Astrocyte (in vitro differentiated cells and primary cell): ENCODE data around the gene ATP6V1B1. TPM values are rescaled to one million over a fixed set of nuclear protein-coding genes. Genes with fewer than 3 reads are reported as not detected.

Experiments used
- DNase-seq: peaks from one replicate; pipeline ENCODE4 v3.0.0-alpha.2; 2010; ENCODE audit warnings: low read depth
- FAIRE-seq: peaks from 2 replicates; lab custom pipeline; 2011; peaks lifted over from hg19 to GRCh38; lab: Jason Lieb, UNC
- H2AFZ ChIP-seq: 2 replicates; pipeline ENCODE4 v1.6.0; 2012; ENCODE audit warnings: low read depth, low read length, inconsistent platforms
- H3K27ac ChIP-seq: 2 replicates; pipeline ENCODE4 v1.5.1; 2011; ENCODE audit warnings: low read depth, low read length, inconsistent platforms
- H3K27me3 ChIP-seq: 2 replicates; pipeline ENCODE4 v1.6.0; 2011; ENCODE audit warnings: low read length, inconsistent platforms; ENCODE audit not compliant: insufficient read depth
- H3K36me3 ChIP-seq: 2 replicates; pipeline ENCODE4 v1.5.1; 2011; ENCODE audit warnings: low read length, inconsistent platforms; ENCODE audit not compliant: insufficient read depth
- H3K4me1 ChIP-seq: 2 replicates; pipeline ENCODE4 v1.5.1; 2011; ENCODE audit warnings: low read length, inconsistent platforms; ENCODE audit not compliant: insufficient read depth
- H3K4me2 ChIP-seq: 2 replicates; pipeline ENCODE4 v1.6.0; 2012; ENCODE audit warnings: low read length, inconsistent platforms
- H3K4me3 ChIP-seq: 2 replicates; pipeline ENCODE4 v1.5.1; 2011; ENCODE audit warnings: low read depth, mild to moderate bottlenecking, low read length, inconsistent platforms; ENCODE audit not compliant: insufficient read depth
- H3K79me2 ChIP-seq: 2 replicates; pipeline ENCODE4 v1.6.0; 2012; ENCODE audit warnings: mild to moderate bottlenecking, low read length, inconsistent platforms; ENCODE audit not compliant: insufficient read depth
- H3K9ac ChIP-seq: 2 replicates; pipeline ENCODE4 v1.6.0; 2012; ENCODE audit warnings: mild to moderate bottlenecking, low read length, inconsistent platforms
- H3K9me3 ChIP-seq: 2 replicates; pipeline ENCODE4 v1.5.1; 2012; ENCODE audit warnings: low read depth, mild to moderate bottlenecking, low read length, inconsistent platforms; ENCODE audit not compliant: insufficient read depth
- H4K20me1 ChIP-seq: 2 replicates; pipeline ENCODE4 v1.6.0; 2012; ENCODE audit warnings: low read length, inconsistent platforms; ENCODE audit not compliant: insufficient read depth
- H3K27ac Mint-ChIP-seq: one replicate; pipeline ENCODE4 v1.8.0; 2021; ENCODE audit warnings: mild to moderate bottlenecking, mixed read lengths; ENCODE audit not compliant: unreplicated experiment
- H3K27me3 Mint-ChIP-seq: one replicate; pipeline ENCODE4 v1.8.0; 2021; ENCODE audit warnings: low read depth, mixed read lengths; ENCODE audit not compliant: unreplicated experiment
- H3K36me3 Mint-ChIP-seq: one replicate; pipeline ENCODE4 v1.8.0; 2021; ENCODE audit warnings: low read depth, mixed read lengths; ENCODE audit not compliant: unreplicated experiment
- H3K4me1 Mint-ChIP-seq: one replicate; pipeline ENCODE4 v1.8.0; 2021; ENCODE audit warnings: low read depth, mixed read lengths; ENCODE audit not compliant: unreplicated experiment
- H3K4me3 Mint-ChIP-seq: one replicate; pipeline ENCODE4 v1.8.0; 2021; ENCODE audit warnings: mild to moderate bottlenecking, moderate library complexity, mixed read lengths; ENCODE audit not compliant: unreplicated experiment
- H3K9me3 Mint-ChIP-seq: one replicate; pipeline ENCODE4 v1.8.0; 2021; ENCODE audit warnings: mild to moderate bottlenecking, mixed read lengths; ENCODE audit not compliant: unreplicated experiment
- CTCF ChIP-seq: IDR thresholded peaks from 2 replicates; pipeline ENCODE4 v1.5.1; 2011; ENCODE audit warnings: low read depth, mild to moderate bottlenecking, inconsistent platforms, low read length, moderate library complexity; ENCODE audit not compliant: insufficient read depth
- EZH2 ChIP-seq: IDR thresholded peaks from 2 replicates; pipeline ENCODE4 v1.6.1; 2012; ENCODE audit warnings: mild to moderate bottlenecking, low read length, inconsistent platforms; ENCODE audit not compliant: insufficient read depth
- total RNA-seq: library from RNA; stranded (reverse); gene quantifications from 2 replicates; pipeline ENCODE4 v1.2.1, GENCODE V29; 2021

The ATP6V1B1 gene
- total RNA-seq, 1 donor from 2014 or later: not detected

- Histone ChIP-seq H3K4me3 (no peak overlapping the region), H3K9me3 (no peaks in the 10 kb centered on the region), H3K79me2 (no peaks in the 10 kb centered on the region), H3K4me2 (no peak overlapping the region), H3K27ac (no peak overlapping the region), H2AFZ (no peak overlapping the region), H3K9ac (no peak overlapping the region), H4K20me1 (no peaks in the 10 kb centered on the region), H3K36me3 (no peaks in the 10 kb centered on the region), H3K4me1 (peaks cover 5% of the 10 kb centered on the region), H3K27me3 (peaks cover 26% of the 10 kb centered on the region)
- Mint-ChIP-seq H3K27ac (no peak overlapping the region), H3K27me3 (peaks cover 66% of the 10 kb centered on the region), H3K9me3 (peaks cover 2% of the 10 kb centered on the region), H3K4me1 (peaks cover 2% of the 10 kb centered on the region), H3K36me3 (peaks cover 1% of the 10 kb centered on the region), H3K4me3 (no peak overlapping the region)
- FAIRE-seq (no peak), DNase-seq (no peak)
- TF ChIP-seq EZH2 (no peak), CTCF (no peak)
These were observed 26.6 kb downstream of the ATP6V1B1 start for GRCh38 chr2:70962211-70962884.

- no peak for FAIRE-seq
- H3K4me3 ChIP-seq: no peak overlapping the region
- peaks cover 31% of the 10 kb centered on the region for H3K27me3 ChIP-seq
- H4K20me1 ChIP-seq: no peaks in the 10 kb centered on the region
- H3K27ac ChIP-seq: no peak overlapping the region
- DNase-seq: no peak
- Mint-ChIP-seq H3K27ac (no peak overlapping the region), H3K4me3 (no peak overlapping the region), H3K27me3 (peaks cover 70% of the 10 kb centered on the region), H3K4me1 (peaks cover 2% of the 10 kb centered on the region), H3K36me3 (peaks cover 1% of the 10 kb centered on the region), H3K9me3 (peaks cover 2% of the 10 kb centered on the region)
- H3K79me2 ChIP-seq: no peaks in the 10 kb centered on the region
- H3K4me2 ChIP-seq: no peak overlapping the region
- H2AFZ ChIP-seq: no peak overlapping the region
- no peak for TF ChIP-seq CTCF
- TF ChIP-seq EZH2: no peak
- no peak overlapping the region for H3K9ac ChIP-seq
- peaks cover 5% of the 10 kb centered on the region for H3K4me1 ChIP-seq
- no peaks in the 10 kb centered on the region for H3K36me3 ChIP-seq
- H3K9me3 ChIP-seq: no peaks in the 10 kb centered on the region
These were observed 27.5 kb downstream of the ATP6V1B1 start for GRCh38 chr2:70962885-70963878.
